ENCODE data around the gene WDR3.
"Not testable (repeated sequence)": the region's sequence is repeated elsewhere in the genome, so short reads cannot be mapped to it uniquely, and the experiment has no call there.

WDR3 gene

GRCh38 chr1:117929343-117930172 is at the start of gene WDR3, which contains the start of gene GDAP2:
Gene WDR3 (plus strand): TSS chr1:117929739. CDS start chr1:117933320, 3,581 bp downstream.
Gene GDAP2 (minus strand): TSS chr1:117929621. CDS start chr1:117920357, 9,264 bp downstream.
- peak; percentile 84 for DNase-seq (ENCODE audit: low read depth)

GRCh38 chr1:117883616-117884015 is 45.9 kb upstream of the WDR3 start:
- no peak for DNase-seq (ENCODE audit: low read depth)

- peak; percentile 31 for DNase-seq (ENCODE audit: low read depth)
These were observed 43.3 kb upstream of the WDR3 start for GRCh38 chr1:117886101-117886795.

DNA sequence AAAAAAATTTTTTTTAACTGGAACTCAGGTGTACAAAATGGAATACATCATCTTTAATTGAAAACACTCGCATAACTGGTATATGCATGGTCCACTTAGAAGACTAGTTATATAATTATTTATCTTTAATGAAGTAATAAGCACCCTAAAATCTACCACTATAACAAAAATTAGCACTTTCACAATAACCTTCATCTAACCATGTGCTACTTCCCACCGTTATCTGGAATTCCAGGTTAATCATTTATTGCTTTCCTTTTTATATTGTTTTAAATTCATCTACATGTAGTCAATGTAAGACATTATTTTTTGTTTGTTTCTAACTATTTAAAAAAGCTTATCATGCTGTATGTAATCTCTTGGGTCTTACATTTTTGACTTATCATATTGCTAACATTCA is 39.1 kb upstream of the WDR3 start:
- DNase-seq (ENCODE audit: low read depth): no peak

DNA sequence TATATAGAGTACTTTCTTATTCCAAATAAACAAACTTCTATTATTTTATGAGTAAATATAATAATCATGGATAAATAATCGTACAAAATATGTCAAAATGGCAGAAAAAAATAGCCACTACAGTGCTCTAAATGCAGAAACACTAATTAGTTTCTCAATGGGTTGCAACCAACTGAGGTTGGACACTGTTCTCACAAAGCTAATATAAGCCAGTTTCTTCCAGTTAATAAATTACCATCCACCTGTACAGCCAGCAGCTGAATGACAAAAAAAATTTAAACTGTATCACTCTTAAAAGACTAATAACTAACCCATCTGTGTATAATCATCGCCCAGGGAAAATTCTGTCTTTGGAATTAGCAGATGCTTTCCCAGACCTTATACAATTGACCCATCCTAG is 37.0 kb upstream of the WDR3 start:
- DNase-seq (ENCODE audit: low read depth): no peak

DNA sequence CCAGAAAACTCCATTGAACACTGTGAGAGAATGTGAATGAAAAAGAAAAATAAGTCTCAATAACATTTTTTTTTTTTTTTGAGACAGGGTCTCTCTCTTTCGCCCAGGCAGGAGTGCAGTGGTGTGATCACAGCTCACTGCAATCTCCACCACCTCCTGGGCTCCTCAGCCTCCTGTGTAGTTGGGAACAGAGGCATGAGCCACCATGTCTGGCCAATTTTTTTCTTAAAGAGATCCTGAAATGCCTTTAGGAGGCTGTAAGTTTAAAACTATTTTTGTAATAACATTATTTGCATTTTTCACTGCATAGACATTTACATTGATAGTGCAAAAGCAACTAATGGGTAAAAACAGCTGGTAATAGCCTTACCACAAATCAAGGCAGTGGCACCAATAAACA is 35.5 kb upstream of the WDR3 start:
- no peak for DNase-seq (ENCODE audit: low read depth)

GRCh38 chr1:117895482-117896114 is 33.9 kb upstream of the WDR3 start:
- peak; percentile 68 for DNase-seq (ENCODE audit: low read depth)

GRCh38 chr1:117897551-117897950 is 32.0 kb upstream of the WDR3 start:
- no peak for DNase-seq (ENCODE audit: low read depth)

DNA sequence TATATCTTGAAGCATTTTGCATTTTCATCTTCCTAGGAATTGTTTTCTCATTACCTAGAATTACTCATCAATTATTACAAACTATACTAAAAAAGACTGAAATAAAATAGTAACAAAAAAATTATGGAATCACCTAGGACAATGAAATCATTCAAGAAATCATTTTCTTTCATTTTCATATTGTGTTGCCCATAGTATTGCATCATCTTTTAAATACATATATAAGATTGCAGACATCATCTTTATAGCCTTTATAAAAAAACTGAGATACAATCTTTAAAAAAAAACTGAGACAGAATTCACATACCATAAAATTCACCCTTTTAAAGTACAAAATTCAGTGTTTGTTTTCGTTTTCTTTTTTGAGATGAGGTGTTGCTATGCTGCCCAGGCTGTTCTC is 29.7 kb upstream of the WDR3 start:
- no peak for DNase-seq (ENCODE audit: low read depth)

DNA sequence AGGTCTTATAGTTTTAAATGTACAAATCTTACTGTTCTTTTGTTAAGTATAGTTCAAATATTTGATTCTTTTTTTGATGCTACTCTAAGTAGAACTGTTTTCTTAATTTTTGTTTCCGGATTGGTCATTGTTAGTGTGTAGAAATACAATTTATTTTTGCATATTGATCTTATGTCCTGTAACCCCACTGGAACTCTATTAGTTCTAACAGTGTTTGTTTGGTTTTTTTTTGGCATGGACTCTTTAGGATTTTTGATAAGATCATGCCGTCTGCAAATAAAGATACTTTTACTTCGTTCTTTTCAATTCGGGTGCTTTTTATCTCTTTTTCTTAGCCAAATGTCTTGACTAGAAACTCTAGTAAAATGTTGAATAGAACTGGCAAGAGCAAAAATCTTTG is 26.6 kb upstream of the WDR3 start:
- no peak for DNase-seq (ENCODE audit: low read depth)

GRCh38 chr1:117904485-117904884 is 25.1 kb upstream of the WDR3 start:
- DNase-seq (ENCODE audit: low read depth): no peak

- DNase-seq (ENCODE audit: low read depth): no peak
These were observed 24.5 kb upstream of the WDR3 start for GRCh38 chr1:117905019-117905418.

GRCh38 chr1:117911051-117911450 is 18.5 kb upstream of the WDR3 start:
- no peak for DNase-seq (ENCODE audit: low read depth)

DNA sequence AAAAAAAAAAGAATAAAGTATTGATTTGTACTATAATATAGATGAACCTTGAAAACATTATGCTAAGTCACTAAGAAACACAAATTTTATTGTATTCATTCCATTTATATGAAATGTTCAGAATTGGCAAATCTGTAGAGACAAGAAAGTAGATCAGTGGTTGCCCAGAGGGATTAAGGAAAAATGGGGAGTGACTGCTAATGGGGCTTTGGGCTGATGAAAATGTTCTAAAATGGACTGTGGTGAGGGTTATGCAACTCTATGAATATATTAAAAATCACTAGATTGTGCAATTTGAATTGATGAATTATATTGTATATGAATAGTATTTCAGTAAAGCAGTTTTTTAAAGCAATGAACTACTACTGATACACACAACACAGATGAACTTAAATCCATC is 10.2 kb upstream of the WDR3 start:
- DNase-seq (ENCODE audit: low read depth): no peak

- no peak for DNase-seq (ENCODE audit: low read depth)
These were observed 7.5 kb upstream of the WDR3 start for GRCh38 chr1:117921991-117922390.

DNA sequence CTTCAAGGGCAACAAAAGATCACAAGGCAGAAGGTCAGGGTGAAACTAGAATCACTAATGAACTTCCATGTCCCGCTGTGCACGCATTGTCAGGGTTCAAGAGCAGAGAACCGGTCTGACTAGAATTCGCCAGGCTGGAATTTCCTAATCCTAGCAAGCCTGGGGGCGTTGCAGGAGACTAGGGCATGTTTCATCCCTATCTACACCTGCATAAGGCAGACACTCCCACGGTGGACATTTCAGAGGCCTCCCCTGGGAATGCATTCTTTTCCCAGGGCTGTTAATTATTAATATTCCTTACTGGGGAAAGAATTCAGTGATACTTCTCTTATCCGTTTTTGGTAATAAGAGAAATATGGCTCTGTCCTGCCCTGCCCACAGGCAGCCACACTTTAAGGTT is 6.8 kb upstream of the WDR3 start:
- not testable (repeated sequence) for DNase-seq (ENCODE audit: low read depth)

- DNase-seq (ENCODE audit: low read depth): no peak
These were observed 3.6 kb upstream of the WDR3 start for GRCh38 chr1:117925981-117926380.

GRCh38 chr1:117928881-117929342 is 627 bp upstream of the WDR3 start:
- peak; percentile 30 for DNase-seq (ENCODE audit: low read depth)

DNA sequence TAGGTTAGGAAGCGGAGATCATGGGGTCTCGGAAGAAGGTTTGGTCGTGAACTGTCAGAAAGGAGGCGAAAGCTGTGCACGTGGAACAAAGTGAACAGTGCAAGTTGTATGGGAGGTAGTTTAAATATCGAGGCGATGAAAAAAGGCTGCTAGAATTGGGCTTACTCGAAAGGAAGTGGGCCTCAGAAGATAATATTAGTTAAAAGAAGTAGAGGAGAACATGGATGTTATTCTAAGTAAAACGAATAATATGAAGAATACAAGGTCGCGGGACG is 571 bp downstream of the WDR3 start:
- DNase-seq (ENCODE audit: low read depth): no peak

DNA sequence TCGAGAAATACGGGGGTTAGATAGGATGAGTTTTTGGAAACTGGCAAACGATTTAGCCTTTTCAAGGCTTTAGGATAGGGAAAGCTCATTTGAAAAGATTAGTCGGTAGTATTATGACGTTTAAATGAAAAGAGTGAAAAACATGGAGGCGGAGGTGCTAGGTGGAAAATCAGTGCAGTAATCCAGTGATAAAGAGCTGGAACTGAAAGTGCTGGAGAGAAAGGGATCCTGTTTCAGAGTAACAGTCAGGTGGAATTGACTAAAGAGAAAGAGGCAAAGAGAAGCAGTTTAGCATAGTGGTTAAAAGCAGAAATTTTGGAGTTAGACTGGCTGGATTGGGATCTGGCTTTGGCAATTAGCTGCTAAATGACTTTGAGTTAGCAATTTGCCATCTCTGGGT is 945 bp downstream of the WDR3 start:
- DNase-seq (ENCODE audit: low read depth): no peak

GRCh38 chr1:117932576-117932975 is 3.0 kb downstream of the WDR3 start:
- DNase-seq (ENCODE audit: low read depth): no peak

DNA sequence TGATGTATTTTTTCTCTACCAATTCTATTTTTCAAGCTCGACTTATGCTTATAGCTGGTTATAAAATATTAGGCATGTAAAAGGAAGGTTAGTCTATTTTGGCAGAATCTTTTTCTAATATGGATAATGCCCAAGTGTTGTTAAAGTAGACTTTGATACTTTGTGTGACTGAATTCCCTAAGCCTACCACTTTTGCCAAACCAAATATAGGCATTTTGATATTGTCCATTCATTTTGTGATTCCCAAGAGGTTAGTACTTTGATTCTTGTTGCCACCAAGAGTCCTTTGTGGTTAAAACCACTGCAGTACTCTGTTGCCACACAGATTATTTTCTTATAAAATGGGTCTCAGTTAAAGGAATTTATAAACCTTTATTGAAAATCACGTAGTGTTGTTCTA is 4.2 kb downstream of the WDR3 start:
- DNase-seq (ENCODE audit: low read depth): no peak

DNA sequence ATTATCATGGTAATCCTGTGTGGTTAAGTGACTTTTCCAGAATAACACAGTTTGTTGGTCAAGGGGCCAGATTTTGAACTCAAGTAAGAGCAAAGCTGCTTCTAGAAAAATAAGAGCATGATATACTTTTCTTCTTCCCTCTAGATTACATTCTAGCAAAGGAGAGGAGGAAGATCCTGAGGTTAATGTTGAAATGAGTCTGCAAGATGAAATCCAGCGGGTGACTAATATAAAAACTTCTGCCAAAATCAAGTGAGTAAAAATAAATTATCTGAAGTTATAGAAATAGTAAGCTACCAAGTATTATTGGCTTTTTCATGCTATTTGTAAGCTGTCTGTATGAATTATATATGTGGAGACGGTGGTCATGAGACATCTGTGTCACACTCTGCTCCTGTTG is 12.8 kb downstream of the WDR3 start:
- no peak for DNase-seq (ENCODE audit: low read depth)
